Progenitor cell of endocrine pancreas (in vitro differentiated cells): Measurements from ENCODE around the gene TNS2. TPM values are rescaled to one million over a fixed set of nuclear protein-coding genes. Genes with fewer than 3 reads are reported as not detected.

Source experiments
- DNase-seq: peaks from one replicate; pipeline ENCODE4 v3.0.0; 2021; ENCODE audit warnings: low spot score; ENCODE audit not compliant: unreplicated experiment
- H3K27ac Mint-ChIP-seq: 2 replicates; pipeline ENCODE4 v1.8.0; 2021; ENCODE audit warnings: mild to moderate bottlenecking, moderate library complexity, mixed read lengths
- H3K27me3 Mint-ChIP-seq: 2 replicates; pipeline ENCODE4 v1.8.0; 2021; ENCODE audit warnings: mixed read lengths
- H3K36me3 Mint-ChIP-seq: 2 replicates; pipeline ENCODE4 v1.8.0; 2022; ENCODE audit warnings: mixed read lengths; ENCODE audit not compliant: insufficient read depth
- H3K4me1 Mint-ChIP-seq: 2 replicates; pipeline ENCODE4 v1.8.0; 2021; ENCODE audit warnings: low read depth, mixed read lengths
- H3K4me3 Mint-ChIP-seq: 2 replicates; pipeline ENCODE4 v1.8.0; 2021; ENCODE audit warnings: low read depth, mild to moderate bottlenecking, moderate library complexity, mixed read lengths
- H3K9me3 Mint-ChIP-seq: 2 replicates; pipeline ENCODE4 v1.8.0; 2021; ENCODE audit warnings: low read depth, mixed read lengths
- total RNA-seq: library from RNA; stranded (reverse); gene quantifications from 2 replicates; pipeline ENCODE4 v1.2.1, GENCODE V29; 2021
- TF ChIP-seq, protein P1 (sequence below): fragments of 200-600 bp; sonication (generic); IDR thresholded peaks from one replicate; pipeline ENCODE4 v1.5.0; 2021; ENCODE audit warnings: antibody characterized with exemption, mild to moderate bottlenecking; ENCODE audit not compliant: unreplicated experiment

Gene TNS2
- total RNA-seq, 1 donor from 2014 or later, result 7.3 TPM

DNA sequence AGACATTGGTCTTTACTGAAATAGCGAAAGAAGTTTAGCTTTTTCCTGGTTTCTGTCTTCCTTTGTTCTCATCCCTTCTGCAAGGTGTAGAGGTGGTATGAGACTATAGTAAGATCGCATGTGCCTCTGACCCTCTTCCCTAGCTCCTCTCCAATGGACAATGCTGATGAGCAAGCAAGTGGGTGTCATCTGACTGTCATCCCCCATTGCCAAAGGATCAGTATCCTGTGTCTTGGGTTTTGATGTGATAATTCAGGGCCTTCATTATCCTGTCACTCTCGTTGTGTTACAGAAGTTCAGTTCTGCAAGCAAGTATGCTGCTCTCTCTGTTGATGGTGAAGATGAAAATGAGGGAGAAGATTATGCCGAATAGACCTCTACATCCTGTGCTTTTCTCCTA lies 10.0 kb upstream of the TNS2 start:
- Mint-ChIP-seq H3K9me3 (no peaks in the 10 kb centered on the region), H3K4me3 (no peak overlapping the region), H3K27me3 (no peaks in the 10 kb centered on the region), H3K27ac (no peak overlapping the region), H3K4me1 (peaks cover 13% of the 10 kb centered on the region), H3K36me3 (peaks cover 26% of the 10 kb centered on the region)
- TF ChIP-seq, protein P1, sequence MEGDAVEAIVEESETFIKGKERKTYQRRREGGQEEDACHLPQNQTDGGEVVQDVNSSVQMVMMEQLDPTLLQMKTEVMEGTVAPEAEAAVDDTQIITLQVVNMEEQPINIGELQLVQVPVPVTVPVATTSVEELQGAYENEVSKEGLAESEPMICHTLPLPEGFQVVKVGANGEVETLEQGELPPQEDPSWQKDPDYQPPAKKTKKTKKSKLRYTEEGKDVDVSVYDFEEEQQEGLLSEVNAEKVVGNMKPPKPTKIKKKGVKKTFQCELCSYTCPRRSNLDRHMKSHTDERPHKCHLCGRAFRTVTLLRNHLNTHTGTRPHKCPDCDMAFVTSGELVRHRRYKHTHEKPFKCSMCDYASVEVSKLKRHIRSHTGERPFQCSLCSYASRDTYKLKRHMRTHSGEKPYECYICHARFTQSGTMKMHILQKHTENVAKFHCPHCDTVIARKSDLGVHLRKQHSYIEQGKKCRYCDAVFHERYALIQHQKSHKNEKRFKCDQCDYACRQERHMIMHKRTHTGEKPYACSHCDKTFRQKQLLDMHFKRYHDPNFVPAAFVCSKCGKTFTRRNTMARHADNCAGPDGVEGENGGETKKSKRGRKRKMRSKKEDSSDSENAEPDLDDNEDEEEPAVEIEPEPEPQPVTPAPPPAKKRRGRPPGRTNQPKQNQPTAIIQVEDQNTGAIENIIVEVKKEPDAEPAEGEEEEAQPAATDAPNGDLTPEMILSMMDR, result no peak
- no peak for DNase-seq

DNA sequence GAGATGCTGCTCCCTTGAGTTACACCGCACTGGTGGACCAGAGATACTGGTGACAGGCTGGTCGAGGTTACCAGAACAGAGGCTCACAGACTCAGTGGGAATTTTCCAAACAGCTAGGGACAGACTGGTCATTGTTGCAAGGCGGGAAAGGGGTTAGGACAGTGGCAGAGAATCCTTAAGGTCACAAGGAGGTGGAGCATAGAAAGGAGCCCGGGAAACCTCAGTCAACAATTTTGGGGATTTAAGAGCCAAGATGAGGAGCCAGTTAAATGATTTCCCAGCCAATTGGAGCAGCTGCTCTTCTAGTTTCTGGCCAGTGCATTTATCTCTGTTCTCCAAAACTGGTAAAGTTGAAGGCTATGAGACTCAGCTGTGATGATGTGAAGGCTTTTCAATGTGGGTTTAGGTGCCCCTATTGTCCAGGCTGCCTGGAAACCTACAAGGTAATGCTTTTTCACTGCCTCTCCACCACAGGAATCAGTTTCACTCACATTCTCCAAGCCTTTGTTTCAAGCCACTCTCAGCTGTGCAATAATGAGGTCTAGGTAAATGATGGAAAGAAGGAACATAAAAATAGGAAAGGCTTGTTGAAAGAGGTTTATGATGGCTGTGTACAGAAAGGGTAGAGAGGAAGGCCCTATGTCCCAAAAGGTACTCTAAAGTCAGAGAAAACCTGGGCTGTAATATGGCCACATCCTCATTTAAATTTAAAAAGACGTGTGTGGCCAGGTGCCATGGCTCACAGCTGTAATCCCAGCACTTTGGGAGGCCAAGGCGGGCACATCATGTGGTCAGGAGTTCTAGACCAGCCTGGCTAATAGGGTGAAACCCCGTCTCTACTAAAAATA lies 7.0 kb upstream of the TNS2 start:
- no peaks in the 10 kb centered on the region for H3K27me3 Mint-ChIP-seq
- DNase-seq, result no peak
- no peaks in the 10 kb centered on the region for H3K9me3 Mint-ChIP-seq
- TF ChIP-seq, protein P1, result no peak
- no peak overlapping the region for H3K27ac Mint-ChIP-seq
- H3K4me3 Mint-ChIP-seq, result no peak overlapping the region
- H3K36me3 Mint-ChIP-seq, result peaks cover 17% of the 10 kb centered on the region
- H3K4me1 Mint-ChIP-seq, result peaks cover 25% of the 10 kb centered on the region

DNA sequence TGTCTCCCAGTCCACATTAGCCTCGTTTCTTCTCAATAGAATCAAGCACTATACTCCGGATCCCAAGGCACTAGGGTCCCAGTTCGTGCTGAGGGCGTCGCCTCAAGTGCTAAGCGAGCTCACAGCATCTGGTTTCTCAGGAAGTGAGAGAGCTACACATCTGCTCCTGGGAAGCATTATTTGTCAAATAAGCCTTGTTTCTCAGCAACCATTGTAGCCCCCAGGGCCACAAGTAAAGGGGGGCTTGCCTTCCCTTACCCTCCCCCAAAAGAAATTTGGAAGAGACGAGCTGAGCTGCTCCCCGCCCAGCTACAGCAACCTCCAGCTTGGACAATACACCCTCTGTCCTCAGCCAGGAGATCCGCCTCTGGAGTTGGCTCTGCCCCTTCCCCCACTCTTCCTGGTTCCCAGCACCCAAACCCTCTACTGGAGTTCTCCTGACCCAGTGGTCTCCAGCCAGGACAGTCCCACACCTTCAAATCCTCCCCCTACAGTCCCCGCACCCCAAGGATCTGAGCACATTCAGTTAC lies 5.7 kb upstream of the TNS2 start:
- Mint-ChIP-seq H3K9me3 (no peaks in the 10 kb centered on the region), H3K4me1 (peaks cover 35% of the 10 kb centered on the region), H3K27me3 (no peaks in the 10 kb centered on the region), H3K36me3 (peaks cover 12% of the 10 kb centered on the region), H3K27ac (peak overlapping the region; percentile 44), H3K4me3 (peak overlapping the region; percentile 93)
- DNase-seq, result no peak
- TF ChIP-seq, protein P1, result no peak

DNA sequence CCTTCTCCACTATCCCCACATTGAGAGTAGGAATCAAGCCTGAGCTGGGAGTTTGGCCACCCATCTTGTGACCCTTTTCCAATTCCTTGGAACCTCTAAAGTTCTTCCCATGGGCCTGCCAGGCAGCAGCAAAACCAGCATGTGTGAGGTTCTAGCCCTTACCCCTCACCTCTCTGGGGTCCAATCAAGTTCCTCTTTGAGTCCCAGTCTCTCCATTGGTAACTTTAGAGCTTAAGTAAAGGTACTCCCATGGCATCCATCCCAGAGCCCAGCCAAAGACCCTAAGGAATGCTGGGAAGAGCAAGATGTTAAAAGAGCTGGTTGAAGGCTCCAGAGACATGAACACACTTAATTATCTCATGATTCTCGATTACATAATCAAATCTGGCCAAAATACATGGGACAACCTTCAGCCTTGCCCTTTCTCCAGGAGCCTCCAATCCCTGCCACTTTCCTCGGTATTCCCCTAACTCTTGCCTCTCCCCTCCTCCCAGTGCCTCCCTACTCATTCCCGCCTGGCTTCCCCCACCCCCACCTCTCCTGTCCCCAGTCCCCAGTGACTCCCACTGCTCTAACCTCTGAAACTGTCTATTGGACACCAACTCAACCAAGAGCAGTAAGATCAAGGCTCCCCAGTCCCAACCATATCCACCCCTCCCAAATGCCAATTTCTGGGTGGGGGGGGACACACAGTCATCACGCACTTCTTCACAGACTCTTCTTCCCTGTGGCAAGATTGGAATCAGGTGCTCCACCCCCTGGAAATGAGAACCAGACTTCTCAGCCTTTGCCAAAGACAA lies 4.8 kb upstream of the TNS2 start:
- Mint-ChIP-seq H3K27me3 (no peaks in the 10 kb centered on the region), H3K9me3 (no peaks in the 10 kb centered on the region), H3K27ac (peak overlapping the region; percentile 79), H3K36me3 (peaks cover 7% of the 10 kb centered on the region), H3K4me3 (peak overlapping the region; percentile 93), H3K4me1 (peaks cover 39% of the 10 kb centered on the region)
- TF ChIP-seq, protein P1, result no peak
- DNase-seq, result no peak

DNA sequence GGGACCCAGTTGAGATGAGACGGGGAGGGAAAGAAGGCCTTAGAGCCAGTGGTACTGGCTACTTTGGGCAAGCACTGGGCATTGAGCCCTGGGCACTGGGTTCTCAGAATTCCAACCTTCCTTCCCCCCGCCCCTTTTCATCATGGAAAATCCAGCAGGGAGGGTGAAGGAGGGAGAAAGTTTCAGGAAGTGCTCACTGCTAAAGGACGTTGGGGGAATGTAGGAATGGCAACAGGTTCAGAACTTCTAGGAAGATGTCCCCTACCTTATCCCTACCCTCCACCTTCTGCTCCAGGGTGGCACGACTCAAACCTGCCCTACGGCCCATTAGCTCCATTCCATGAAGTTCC lies 4.2 kb upstream of the TNS2 start:
- Mint-ChIP-seq H3K27ac (no peak overlapping the region), H3K4me3 (peak overlapping the region; percentile 93), H3K27me3 (no peaks in the 10 kb centered on the region), H3K4me1 (peaks cover 39% of the 10 kb centered on the region), H3K9me3 (no peaks in the 10 kb centered on the region), H3K36me3 (peaks cover 7% of the 10 kb centered on the region)
- TF ChIP-seq, protein P1, result no peak
- no peak for DNase-seq
